GM12891 (cell line): ENCODE results near the gene CCDC17.

Experiments used
- POLR2A ChIP-seq: IDR thresholded peaks from 2 replicates; pipeline ENCODE4 v1.6.1; 2011; ENCODE audit warnings: low read depth, low read length, control low read depth
- TAF1 ChIP-seq: IDR thresholded peaks from 2 replicates; pipeline ENCODE4 v1.6.1; 2011; ENCODE audit warnings: low read depth, low read length, control low read depth

- TF ChIP-seq POLR2A (no peak), TAF1 (no peak)
Measured at GRCh38 chr1:45586769-45587168, 37.1 kb downstream of the CCDC17 start.
